ENCODE results near the gene FLT3.

Gene FLT3

DNA sequence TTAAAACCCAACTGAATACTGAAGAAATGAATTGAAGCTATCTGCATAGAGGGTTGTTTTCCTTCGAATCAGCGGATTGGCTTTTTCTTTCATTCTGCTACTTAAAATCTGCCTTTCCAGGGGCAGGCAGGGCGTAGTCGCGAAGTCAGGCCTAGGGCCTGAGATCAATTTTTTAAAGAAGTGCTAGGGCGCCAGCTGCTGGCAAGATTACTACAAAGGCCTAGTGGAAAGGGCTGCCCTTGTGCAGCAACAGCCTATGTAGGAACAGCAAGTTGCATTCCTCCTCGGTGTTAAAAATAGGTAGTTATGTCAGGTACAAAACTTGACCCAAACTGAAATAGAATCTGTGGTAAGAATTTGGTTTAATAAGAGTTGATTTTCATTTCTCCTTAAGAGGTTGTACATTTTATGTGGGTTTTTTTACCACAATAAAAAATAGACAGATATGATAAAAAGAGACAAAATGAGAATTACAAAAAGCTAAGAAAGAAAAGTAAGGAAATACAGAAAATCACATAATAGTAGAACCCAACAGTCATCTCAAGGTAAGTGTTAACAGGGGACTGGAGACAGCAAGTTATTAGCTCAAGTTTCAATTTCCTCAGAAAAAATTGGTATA lies 102.4 kb downstream of the FLT3 start:
- TF ChIP-seq, protein P1, sequence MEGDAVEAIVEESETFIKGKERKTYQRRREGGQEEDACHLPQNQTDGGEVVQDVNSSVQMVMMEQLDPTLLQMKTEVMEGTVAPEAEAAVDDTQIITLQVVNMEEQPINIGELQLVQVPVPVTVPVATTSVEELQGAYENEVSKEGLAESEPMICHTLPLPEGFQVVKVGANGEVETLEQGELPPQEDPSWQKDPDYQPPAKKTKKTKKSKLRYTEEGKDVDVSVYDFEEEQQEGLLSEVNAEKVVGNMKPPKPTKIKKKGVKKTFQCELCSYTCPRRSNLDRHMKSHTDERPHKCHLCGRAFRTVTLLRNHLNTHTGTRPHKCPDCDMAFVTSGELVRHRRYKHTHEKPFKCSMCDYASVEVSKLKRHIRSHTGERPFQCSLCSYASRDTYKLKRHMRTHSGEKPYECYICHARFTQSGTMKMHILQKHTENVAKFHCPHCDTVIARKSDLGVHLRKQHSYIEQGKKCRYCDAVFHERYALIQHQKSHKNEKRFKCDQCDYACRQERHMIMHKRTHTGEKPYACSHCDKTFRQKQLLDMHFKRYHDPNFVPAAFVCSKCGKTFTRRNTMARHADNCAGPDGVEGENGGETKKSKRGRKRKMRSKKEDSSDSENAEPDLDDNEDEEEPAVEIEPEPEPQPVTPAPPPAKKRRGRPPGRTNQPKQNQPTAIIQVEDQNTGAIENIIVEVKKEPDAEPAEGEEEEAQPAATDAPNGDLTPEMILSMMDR (conservative IDR thresholded peaks at IDR 0.05) = peak; percentile 88
- H3K27ac ChIP-seq = no peak overlapping the region

DNA sequence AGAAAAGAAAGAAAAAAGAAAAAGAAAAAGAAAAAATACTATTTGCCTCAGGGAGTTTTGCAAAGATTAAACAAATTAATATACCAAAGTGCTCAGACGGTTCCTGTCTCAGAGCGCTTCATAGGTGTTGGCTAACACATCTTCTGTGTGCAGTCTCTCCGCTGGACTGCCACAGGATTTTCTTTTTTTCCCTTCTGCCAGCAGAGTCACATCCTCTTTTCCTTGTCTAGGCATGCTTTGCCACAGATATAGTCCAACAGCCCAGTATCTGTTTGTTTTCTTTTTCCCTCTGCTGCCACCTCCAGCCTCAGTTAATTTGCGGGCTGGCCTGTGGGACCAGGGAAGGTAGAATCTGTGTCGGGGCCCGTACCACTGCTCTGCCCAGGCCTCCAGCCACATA lies 108.5 kb downstream of the FLT3 start:
- TF ChIP-seq, protein P1 (conservative IDR thresholded peaks at IDR 0.05) = no peak
- H3K27ac ChIP-seq = no peak overlapping the region

DNA sequence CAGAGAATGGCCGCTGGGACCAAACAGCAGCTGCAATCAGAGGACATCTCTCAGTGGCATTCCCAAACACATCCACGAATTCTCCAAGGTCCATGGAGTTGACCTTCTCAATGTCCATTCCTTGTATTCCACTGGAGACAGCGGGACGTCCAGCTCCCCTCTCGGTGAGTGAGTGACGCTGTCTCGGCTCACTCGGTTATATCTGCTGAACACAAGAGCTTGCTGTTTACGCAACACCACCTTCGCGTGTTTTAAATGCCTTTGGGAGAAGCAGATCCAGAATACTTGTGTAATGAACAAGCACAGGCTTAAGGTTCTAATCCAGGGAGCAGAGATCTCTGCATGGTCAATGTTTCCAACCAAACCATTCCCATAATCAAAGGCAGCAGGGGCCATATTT lies 111.9 kb downstream of the FLT3 start, which contains the start of gene URAD:
Gene URAD, minus strand, starts transcription at position 174 of the 400 bp plus-strand sequence. Its CDS starts 56 bp downstream, at position 118.
- TF ChIP-seq, protein P1 (conservative IDR thresholded peaks at IDR 0.05) = no peak
- H3K27ac ChIP-seq = no peak within 1 kb of the TSS

DNA sequence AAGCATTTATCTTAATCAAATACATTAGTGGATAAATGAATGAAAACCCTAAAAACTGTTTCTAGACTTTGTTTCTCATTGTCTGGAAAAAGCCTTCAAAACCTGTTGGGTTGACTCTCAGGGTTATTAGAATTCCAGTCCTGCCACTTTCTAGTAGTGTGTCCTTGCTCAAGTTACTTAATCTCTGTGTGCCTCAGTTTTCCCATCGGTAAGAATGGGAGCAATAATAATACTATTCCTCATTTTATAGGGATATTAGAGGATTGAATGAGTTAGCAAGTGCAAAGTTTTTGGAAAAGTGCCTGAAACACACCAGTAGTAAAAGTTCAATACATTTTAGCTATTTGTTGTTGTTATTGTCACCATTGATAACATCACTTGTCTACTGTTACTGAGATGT lies 114.8 kb downstream of the FLT3 start:
- no peak overlapping the region for H3K27ac ChIP-seq
- TF ChIP-seq, protein P1 (conservative IDR thresholded peaks at IDR 0.05) = no peak

DNA sequence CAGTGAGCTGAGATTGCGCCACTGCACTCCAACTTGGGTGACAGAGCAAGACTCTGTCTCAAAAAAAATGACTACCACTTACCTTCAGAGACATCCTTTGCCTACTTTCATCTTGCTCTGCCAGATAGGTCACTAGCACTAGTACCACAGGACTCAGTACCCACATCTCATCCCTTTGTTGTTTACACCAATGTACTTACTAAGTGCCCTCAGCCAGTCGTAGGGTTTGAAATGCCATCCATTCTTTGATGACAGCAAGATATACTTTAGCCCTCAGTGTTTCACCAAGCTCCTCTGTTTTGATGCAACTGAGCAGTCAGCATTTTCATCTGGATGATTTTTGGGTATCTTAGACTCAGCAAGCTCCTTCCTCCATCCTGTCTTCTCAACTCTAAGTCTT lies 118.0 kb downstream of the FLT3 start:
- no peak overlapping the region for H3K27ac ChIP-seq
- TF ChIP-seq, protein P1 (conservative IDR thresholded peaks at IDR 0.05) = no peak

DNA sequence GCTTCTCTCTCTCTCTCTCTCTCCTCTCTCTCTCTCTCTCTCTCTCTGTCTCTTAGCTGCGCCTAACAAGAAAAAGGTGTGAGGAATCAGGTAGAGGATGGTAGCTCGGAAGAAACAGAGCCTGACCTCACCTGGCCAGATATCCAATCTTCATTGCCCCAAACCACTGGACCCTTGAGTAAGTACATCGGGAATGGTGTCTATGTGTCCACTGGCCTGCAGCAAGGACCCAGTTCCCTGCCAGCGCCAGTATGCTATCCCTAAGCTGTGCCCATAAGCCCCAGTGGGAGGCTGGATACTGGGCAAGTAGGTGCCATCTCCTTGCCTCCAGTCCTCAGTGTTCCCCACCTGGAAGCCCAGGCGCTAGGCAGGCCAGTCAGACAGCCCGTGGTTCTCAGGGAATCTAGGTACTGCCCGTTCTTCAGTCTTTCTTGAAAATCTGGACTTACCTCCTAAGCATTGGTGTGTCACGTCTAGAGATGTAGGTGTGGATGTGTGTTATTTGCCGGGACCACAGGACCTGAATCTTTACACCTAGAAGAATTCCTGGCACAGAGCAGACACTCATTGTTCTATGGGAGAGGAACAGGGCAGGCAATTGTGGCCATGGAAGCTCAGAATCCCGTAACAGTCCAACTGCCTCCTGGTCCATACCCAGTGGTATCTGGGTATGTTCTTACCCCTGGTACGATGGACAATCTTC lies 119.2 kb downstream of the FLT3 start:
- TF ChIP-seq, protein P1 (conservative IDR thresholded peaks at IDR 0.05) = no peak
- H3K27ac ChIP-seq = no peak overlapping the region

DNA sequence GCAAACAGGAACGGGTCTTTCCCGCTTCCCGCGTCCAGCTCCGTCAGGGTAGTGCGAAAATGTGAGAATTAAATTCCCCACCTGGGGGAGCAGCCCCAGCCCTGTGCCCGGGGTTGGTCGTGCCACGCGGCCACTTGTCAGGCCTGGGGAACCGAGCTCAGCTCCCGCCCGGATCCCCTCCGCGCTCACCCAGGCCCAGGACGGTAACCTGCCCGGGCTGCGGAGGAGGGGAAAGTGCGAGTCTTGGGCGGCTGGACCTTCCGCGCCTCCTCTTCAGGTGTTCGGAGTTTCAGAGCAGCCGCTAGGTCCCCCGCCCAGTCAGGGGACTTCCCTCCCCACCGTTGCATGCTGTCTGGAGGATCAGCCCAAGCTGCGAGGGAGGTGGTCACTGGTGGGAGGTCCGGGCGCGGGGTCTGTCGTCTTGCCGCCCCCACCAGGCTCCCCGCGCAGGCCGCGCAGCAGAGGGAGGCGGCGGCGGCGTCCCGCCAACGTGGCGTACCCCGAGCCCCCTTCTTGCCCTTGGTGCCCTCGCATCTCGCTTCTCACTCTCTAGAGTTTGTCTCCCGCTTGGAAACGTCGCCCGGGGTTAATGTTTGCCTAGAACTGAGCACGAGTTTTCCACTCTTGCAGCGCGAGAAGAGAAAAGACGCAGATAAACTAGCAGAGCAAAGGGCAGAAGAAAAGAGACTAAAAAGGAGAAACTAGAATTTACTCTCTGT lies 119.9 kb downstream of the FLT3 start:
- no peak overlapping the region for H3K27ac ChIP-seq
- TF ChIP-seq, protein P1 (conservative IDR thresholded peaks at IDR 0.05) = no peak
